Measurements from ENCODE around the gene PNLDC1. TPM values are rescaled to one million over a fixed set of nuclear protein-coding genes. Genes with fewer than 3 reads are reported as not detected.

The PNLDC1 gene
- total RNA-seq, 4 donors from 2014 or later: 0.37 TPM; not detected in 3

- no peak for DNase-seq (ENCODE audit: low spot score)
- ATAC-seq (ENCODE audit: low FRiP score): no peak
- no peak for TF ChIP-seq CTCF (IDR thresholded peaks at IDR 0.05)
Observed at GRCh38 chr6:159804504-159804903, 4.4 kb downstream of the PNLDC1 start.

- ATAC-seq (ENCODE audit: low FRiP score) (no peak), DNase-seq (ENCODE audit: low spot score) (no peak)
Observed at GRCh38 chr6:159805440-159806020, 5.5 kb downstream of the PNLDC1 start.

GRCh38 chr6:159806021-159806458, 6.0 kb downstream of the PNLDC1 start:
- no peak for DNase-seq (ENCODE audit: low spot score)
- no peak for TF ChIP-seq CTCF (IDR thresholded peaks at IDR 0.05)
- ATAC-seq (ENCODE audit: low FRiP score): no peak

More at GRCh38 chr6:159805440-159806020, 5.5 kb downstream of the PNLDC1 start:
- TF ChIP-seq CTCF (IDR thresholded peaks at IDR 0.05): no peak

GRCh38 chr6:159807150-159807858, 7.2 kb downstream of the PNLDC1 start:
- no peak for DNase-seq (ENCODE audit: low spot score)

GRCh38 chr6:159808647-159809046, 8.6 kb downstream of the PNLDC1 start:
- DNase-seq (ENCODE audit: low spot score) (no peak), ATAC-seq (ENCODE audit: low FRiP score) (no peak)
- no peak for TF ChIP-seq CTCF (IDR thresholded peaks at IDR 0.05)

More at GRCh38 chr6:159807150-159807858, 7.2 kb downstream of the PNLDC1 start:
- no peak for TF ChIP-seq CTCF (IDR thresholded peaks at IDR 0.05)
- ATAC-seq (ENCODE audit: low FRiP score): peak; percentile 65

GRCh38 chr6:159809149-159809548, 9.1 kb downstream of the PNLDC1 start:
- no peak for ATAC-seq (ENCODE audit: low FRiP score)
- TF ChIP-seq CTCF (IDR thresholded peaks at IDR 0.05): no peak
- DNase-seq (ENCODE audit: low spot score): no peak

- ATAC-seq (ENCODE audit: low FRiP score): no peak
- no peak for TF ChIP-seq CTCF (IDR thresholded peaks at IDR 0.05)
- no peak for DNase-seq (ENCODE audit: low spot score)
Observed at GRCh38 chr6:159813781-159814180, 13.7 kb downstream of the PNLDC1 start.

Data from omental fat pad (tissue), 4 donors.